HCT116 (cell line): ENCODE measurements around the gene BICRAL. TPM values are rescaled to one million over a fixed set of nuclear protein-coding genes. Genes with fewer than 3 reads are reported as not detected.

Experiments used
- ATAC-seq: fragments of 200-7000 bp; cut with Tn5 transposase; 2 replicates; pipeline ENCODE4 v1.9.1; 2020; ENCODE audit warnings: mild to moderate bottlenecking, moderate library complexity
- BruUV-seq: library from RNA; stranded (reverse); fragments of 400-500 nt; replicated peaks from 2 replicates; lab custom pipeline; 2021; lab: Mats Ljungman, UMichigan
- CTCF ChIA-PET: fragments of 300-600 bp; sonication (Branson Sonifier 250); formaldehyde crosslinking; loops from one replicate; lab custom pipeline; 2021; ENCODE audit warnings: antibody characterized with exemption; lab: Charles Lee
- POLR2A ChIA-PET: fragments of 300-600, 350-600 bp; sonication (Branson Sonifier 250); formaldehyde crosslinking; loops from one replicate; lab custom pipeline; 2021; ENCODE audit warnings: antibody characterized with exemption; lab: Charles Lee
- RAD21 ChIA-PET, 2 experiments: fragments of 300-600 bp; sonication (Branson Sonifier 250); formaldehyde crosslinking; loops; one replicate each; lab custom pipeline; 2023; ENCODE audit warnings: low total read pairs in 2 of 2; ENCODE audit not compliant: uncharacterized antibody in 2 of 2, unreplicated experiment in 2 of 2, low non-redundant PET in 1 of 2; lab: Charles Lee
- DNase-seq: peaks from one replicate; pipeline ENCODE4 v3.0.0-alpha.2; 2010; ENCODE audit warnings: low read depth, low spot score
- H2AFZ ChIP-seq: fragments of 200-600 bp; shearing (Covaris generic), sonication (generic); 2 replicates; pipeline ENCODE4 v1.6.1; 2017; ENCODE audit warnings: low read depth, mixed run types, mixed read lengths, antibody characterized with exemption, low read length; ENCODE audit not compliant: poor library complexity, severe bottlenecking
- H3K27ac ChIP-seq: 2 replicates; pipeline ENCODE4 v1.5.1; 2012; ENCODE audit warnings: low read depth, low read length
- H3K27me3 ChIP-seq: fragments of 200-600 bp; sonication (generic); 2 replicates; pipeline ENCODE4 v1.6.1; 2016; ENCODE audit warnings: mixed run types, low read length, mixed read lengths; ENCODE audit not compliant: insufficient read depth
- H3K36me3 ChIP-seq, 2 experiments: fragments of 200-500 bp in 1 of 2; fragments of 200-600 bp in 1 of 2; sonication (Bioruptor generic) in 1 of 2; sonication (generic) in 1 of 2; 2 replicates each; pipeline versions ENCODE4 v1.5.1 to v1.6.1; 2014 to 2016; ENCODE audit warnings: low read length in 2 of 2, inconsistent platforms in 1 of 2, mixed read lengths in 1 of 2, mixed run types in 1 of 2; ENCODE audit not compliant: insufficient read depth in 2 of 2, control insufficient read depth in 1 of 2
- H3K4me1 ChIP-seq, 2 experiments: fragments of 200-600 bp in 1 of 2; sonication (generic) in 1 of 2; 2 replicates each; pipeline versions ENCODE4 v1.5.1 to v1.6.1; 2012 to 2017; ENCODE audit warnings: low read length in 2 of 2, inconsistent platforms in 1 of 2, mild to moderate bottlenecking in 1 of 2, mixed read lengths in 1 of 2, mixed run types in 1 of 2, moderate library complexity in 1 of 2; ENCODE audit not compliant: insufficient read depth in 2 of 2, control insufficient read depth in 1 of 2
- H3K4me2 ChIP-seq: fragments of 200-600 bp; sonication (generic); 2 replicates; pipeline ENCODE4 v1.6.1; 2017; ENCODE audit warnings: mixed run types, low read length, mixed read lengths
- H3K4me3 ChIP-seq, 2 experiments: fragments of 200-600 bp in 1 of 2; sonication (generic) in 1 of 2; replicated peaks in 1 of 2; 2 replicates each; pipeline ENCODE4 v1.5.1; 2011 to 2016; ENCODE audit warnings: low read length in 2 of 2, control low read depth in 1 of 2, low read depth in 1 of 2, mild to moderate bottlenecking in 1 of 2, mixed read lengths in 1 of 2, mixed run types in 1 of 2
- H3K79me2 ChIP-seq: fragments of 200-600 bp; sonication (generic); 2 replicates; pipeline ENCODE4 v1.6.1; 2017; ENCODE audit warnings: mild to moderate bottlenecking, mixed run types, low read length, moderate library complexity, mixed read lengths; ENCODE audit not compliant: insufficient read depth
- H3K9ac ChIP-seq: fragments of 200-600 bp; sonication (generic); 2 replicates; pipeline ENCODE4 v1.6.1; 2016; ENCODE audit warnings: low read length, mixed read lengths
- H3K9me2 ChIP-seq: fragments of 200-600 bp; sonication (generic), shearing (Covaris generic); 2 replicates; pipeline ENCODE4 v1.6.1; 2017; ENCODE audit warnings: mixed run types, mild to moderate bottlenecking, moderate library complexity; ENCODE audit not compliant: insufficient read depth
- H3K9me3 ChIP-seq, 2 experiments: fragments of 200-500 bp in 1 of 2; fragments of 200-600 bp in 1 of 2; sonication (Bioruptor generic) in 1 of 2; sonication (generic) in 1 of 2; 2 replicates each; pipeline ENCODE4 v1.6.1; 2014 to 2017; ENCODE audit warnings: low read length in 2 of 2, mixed read lengths in 2 of 2, inconsistent platforms in 1 of 2, low read depth in 1 of 2, mild to moderate bottlenecking in 1 of 2, mixed run types in 1 of 2, moderate library complexity in 1 of 2; ENCODE audit not compliant: control insufficient read depth in 1 of 2, insufficient read depth in 1 of 2
- H4K20me1 ChIP-seq: fragments of 200-600 bp; sonication (generic), shearing (Covaris generic); 2 replicates; pipeline ENCODE4 v1.6.1; 2017; ENCODE audit warnings: mixed run types, mild to moderate bottlenecking, moderate library complexity; ENCODE audit not compliant: insufficient read depth
- CBX3 ChIP-seq: IDR thresholded peaks from 2 replicates; pipeline ENCODE4 v1.6.1; 2012; ENCODE audit warnings: low read depth
- CTCF ChIP-seq, 3 experiments: fragments of 200-600 bp in 1 of 3; sonication (generic) in 1 of 3; IDR thresholded peaks in 2 of 3; conservative IDR thresholded peaks in 1 of 3; 2 replicates each; pipeline ENCODE4 v1.5.1; 2012 to 2017; ENCODE audit warnings: low read depth in 2 of 3, low read length in 2 of 3, antibody characterized with exemption in 1 of 3, borderline replicate concordance in 1 of 3, control low read depth in 1 of 3, mild to moderate bottlenecking in 1 of 3, mixed read lengths in 1 of 3, mixed run types in 1 of 3, moderate library complexity in 1 of 3; ENCODE audit not compliant: insufficient read depth in 1 of 3
- EGR1 ChIP-seq: IDR thresholded peaks from 2 replicates; pipeline ENCODE4 v1.6.1; 2012; ENCODE audit warnings: low read depth
- ELF1 ChIP-seq: IDR thresholded peaks from 2 replicates; pipeline ENCODE4 v1.6.1; 2012; ENCODE audit warnings: low read depth, borderline replicate concordance
- EZH2 ChIP-seq: fragments of 200-600 bp; sonication (generic); IDR thresholded peaks from 2 replicates; pipeline ENCODE4 v1.6.1; 2017; ENCODE audit warnings: antibody characterized with exemption, mixed run types
- EZH2phosphoT487 ChIP-seq: fragments of 200-600 bp; IDR thresholded peaks from 2 replicates; pipeline ENCODE4 v1.6.1; 2018; ENCODE audit warnings: antibody characterized with exemption, borderline replicate concordance
- FOSL1 ChIP-seq: IDR thresholded peaks from 2 replicates; pipeline ENCODE4 v1.6.1; 2012; ENCODE audit warnings: low read depth
- JUND ChIP-seq: IDR thresholded peaks from 2 replicates; pipeline ENCODE4 v1.6.1; 2012
- MAX ChIP-seq: IDR thresholded peaks from 2 replicates; pipeline ENCODE4 v1.6.1; 2012
- POLR2A ChIP-seq: IDR thresholded peaks from 2 replicates; pipeline ENCODE4 v1.7.0; 2011; ENCODE audit warnings: borderline replicate concordance; ENCODE audit not compliant: insufficient read depth, insufficient read length; ENCODE audit errors: extremely low read depth
- POLR2AphosphoS5 ChIP-seq: IDR thresholded peaks from 2 replicates; pipeline ENCODE4 v1.6.1; 2011; ENCODE audit warnings: mild to moderate bottlenecking, low read depth, low read length, moderate library complexity
- RAD21 ChIP-seq: IDR thresholded peaks from 2 replicates; pipeline ENCODE4 v1.6.1; 2012; ENCODE audit warnings: low read depth, mild to moderate bottlenecking
- REST ChIP-seq: IDR thresholded peaks from 2 replicates; pipeline ENCODE4 v1.6.1; 2012; ENCODE audit warnings: low read depth
- SIN3A ChIP-seq: IDR thresholded peaks from 2 replicates; pipeline ENCODE4 v1.6.1; 2012; ENCODE audit warnings: low read depth
- SP1 ChIP-seq: IDR thresholded peaks from 2 replicates; pipeline ENCODE4 v1.6.1; 2012; ENCODE audit warnings: low read depth
- SRF ChIP-seq: IDR thresholded peaks from 2 replicates; pipeline ENCODE4 v1.6.1; 2012; ENCODE audit warnings: low read depth
- TCF7L2 ChIP-seq: IDR thresholded peaks from 2 replicates; pipeline ENCODE4 v1.7.0; 2011; ENCODE audit warnings: borderline replicate concordance, inconsistent platforms; ENCODE audit not compliant: insufficient read depth, insufficient read length; ENCODE audit errors: extremely low read depth
- ZFX ChIP-seq: fragments of 450-650 bp; IDR thresholded peaks from 2 replicates; pipeline ENCODE4 v1.6.1; 2017
- ZNF274 ChIP-seq: fragments of 200-500 bp; sonication (Bioruptor generic); IDR thresholded peaks from 2 replicates; pipeline ENCODE4 v1.6.1; 2014; ENCODE audit warnings: mild to moderate bottlenecking, low read depth, low read length, inconsistent platforms
- intact Hi-C: fragments of 100-400 bp; cut with micrococcal nuclease; formaldehyde crosslinking; loops from 2 replicates; pipeline ENCODE4 v1.10.0; 2022
- total RNA-seq: library from RNA; stranded (reverse); gene quantifications from one replicate; pipeline ENCODE4 v1.2.1, GENCODE V29; 2021; ENCODE audit not compliant: unreplicated experiment

Gene BICRAL
- total RNA-seq, 1 experiment from 2014 or later: 14.9 TPM

GRCh38 chr6:42735976-42736375, 45.9 kb upstream of the BICRAL start:
- ATAC-seq (no peak), DNase-seq (no peak)
- TF ChIP-seq ELF1: no peak
- no peak for TF ChIP-seq MAX
- TF ChIP-seq EGR1: no peak
- no peak for TF ChIP-seq EZH2
- no peak for TF ChIP-seq SIN3A
- TF ChIP-seq ZNF274: no peak
- TF ChIP-seq FOSL1: no peak
- TF ChIP-seq EZH2phosphoT487: no peak
- no peak for TF ChIP-seq SRF
- no peak for TF ChIP-seq CBX3
- no peak for TF ChIP-seq CTCF (IDR thresholded peaks at IDR 0.05 in 2 of 3, conservative IDR thresholded peaks at IDR 0.05 in 1 of 3; ENCODE audit: borderline replicate concordance in 1 of 3, insufficient read depth in 1 of 3, low read depth in 2 of 3, low read length in 2 of 3)
- TF ChIP-seq ZFX: no peak
- no peak for TF ChIP-seq POLR2AphosphoS5
- no peak for TF ChIP-seq JUND
- TF ChIP-seq RAD21: no peak
- TF ChIP-seq POLR2A: no peak
- no peak for TF ChIP-seq TCF7L2
- no peak for TF ChIP-seq REST
- no peak for TF ChIP-seq SP1
- H3K36me3 ChIP-seq: no peaks in the 10 kb centered on the region
- H3K27ac ChIP-seq: no peak overlapping the region
- RAD21 ChIA-PET: no interaction called here
- H2AFZ ChIP-seq: no peak overlapping the region
- no peak overlapping the region for H3K9ac ChIP-seq
- POLR2A ChIA-PET: interaction anchor here (0.7 to 0.8 kb wide), 2 partner anchors 10 to 180 kb away, joined by 4 to 9 read pairs; partner anchors contain the start of gene TBCC
- H3K9me3 ChIP-seq: no peaks in the 10 kb centered on the region
- H3K9me2 ChIP-seq: no peaks in the 10 kb centered on the region
- H3K4me2 ChIP-seq: no peak overlapping the region
- intact Hi-C loops: no loop called here
- no peaks in the 10 kb centered on the region for H3K79me2 ChIP-seq
- CTCF ChIA-PET: no interaction called here
- no peaks in the 10 kb centered on the region for H4K20me1 ChIP-seq
- no peaks in the 10 kb centered on the region for H3K27me3 ChIP-seq
- H3K4me3 ChIP-seq: no peak overlapping the region
- BruUV-seq: no TSS peak
- no peaks in the 10 kb centered on the region for H3K4me1 ChIP-seq
